Panc1 (cell line): ENCODE measurements around the gene BASP1. TPM values are rescaled to one million over a fixed set of nuclear protein-coding genes. Genes with fewer than 3 reads are reported as not detected.

Source experiments
- ATAC-seq: fragments of 200-7000 bp; cut with Tn5 transposase; 2 replicates; pipeline ENCODE4 v1.9.1; 2020; ENCODE audit warnings: mild to moderate bottlenecking, moderate library complexity
- BruUV-seq: library from RNA; stranded (reverse); fragments of 400-500 nt; replicated peaks from 2 replicates; lab custom pipeline; 2021; lab: Mats Ljungman, UMichigan
- CTCF ChIA-PET: fragments of 300-600 bp; sonication (Branson Sonifier 250); formaldehyde crosslinking; loops from one replicate; lab custom pipeline; 2022; ENCODE audit warnings: antibody characterized with exemption; lab: Charles Lee
- POLR2A ChIA-PET: fragments of 300-600 bp; sonication (Branson Sonifier 250); formaldehyde crosslinking; loops from one replicate; lab custom pipeline; 2022; ENCODE audit warnings: antibody characterized with exemption; lab: Charles Lee
- DNase-seq: peaks from one replicate; pipeline ENCODE4 v3.0.0-alpha.2; 2010; ENCODE audit warnings: low read depth, low spot score
- H3K27ac ChIP-seq: 2 replicates; pipeline ENCODE4 v1.5.1; 2011; ENCODE audit warnings: mild to moderate bottlenecking, low read length, inconsistent platforms
- H3K27me3 ChIP-seq: fragments of 200-500 bp; sonication (Bioruptor generic); 2 replicates; pipeline ENCODE4 v1.6.0; 2014; ENCODE audit warnings: low read length, inconsistent platforms; ENCODE audit not compliant: control insufficient read depth, insufficient read depth
- H3K36me3 ChIP-seq: fragments of 200-500 bp; sonication (Bioruptor generic); 2 replicates; pipeline ENCODE4 v1.5.1; 2014; ENCODE audit warnings: inconsistent platforms, mild to moderate bottlenecking, low read length, moderate library complexity; ENCODE audit not compliant: control insufficient read depth, insufficient read depth
- H3K4me1 ChIP-seq: 2 replicates; pipeline ENCODE4 v1.5.1; 2011; ENCODE audit warnings: inconsistent platforms, mild to moderate bottlenecking, low read length, moderate library complexity; ENCODE audit not compliant: control insufficient read depth, insufficient read depth
- H3K4me3 ChIP-seq, 2 experiments: 2 replicates each; pipeline ENCODE4 v1.5.1; 2011 to 2012; ENCODE audit warnings: low read depth in 2 of 2, low read length in 2 of 2, mild to moderate bottlenecking in 2 of 2, inconsistent platforms in 1 of 2, moderate library complexity in 1 of 2
- H3K9me3 ChIP-seq: fragments of 200-500 bp; sonication (Bioruptor generic); 2 replicates; pipeline ENCODE4 v1.5.1; 2014; ENCODE audit warnings: low read depth, mild to moderate bottlenecking, inconsistent platforms, low read length, moderate library complexity; ENCODE audit not compliant: control insufficient read depth, insufficient read depth
- POLR2AphosphoS5 ChIP-seq: IDR thresholded peaks from 2 replicates; pipeline ENCODE4 v1.6.1; 2012; ENCODE audit warnings: mild to moderate bottlenecking, low read depth, low read length, moderate library complexity
- REST ChIP-seq, 2 experiments: IDR thresholded peaks; 2 replicates each; pipeline ENCODE4 v1.6.1; 2011 to 2012; ENCODE audit warnings: low read depth in 2 of 2, control low read depth in 1 of 2, low read length in 1 of 2, mild to moderate bottlenecking in 1 of 2, moderate library complexity in 1 of 2; ENCODE audit not compliant: insufficient read depth in 1 of 2
- SIN3A ChIP-seq: IDR thresholded peaks from 2 replicates; pipeline ENCODE4 v1.6.1; 2012; ENCODE audit warnings: low read depth, mild to moderate bottlenecking, low read length, moderate library complexity, borderline replicate concordance; ENCODE audit not compliant: insufficient read depth
- TCF7L2 ChIP-seq: IDR thresholded peaks from 2 replicates; pipeline ENCODE4 v1.6.1; 2011; ENCODE audit warnings: mild to moderate bottlenecking, low read depth, low read length, inconsistent platforms
- in situ Hi-C: cut with HindIII; loops from 2 replicates; pipeline ENCODE4 v1.10.0; 2016; ENCODE audit warnings: low sequenced_read_pairs, low pct_unique_long_range_greater_than_20kb
- intact Hi-C: fragments of 100-400 bp; cut with micrococcal nuclease; formaldehyde crosslinking; loops from one replicate; pipeline ENCODE4 v1.10.0; 2022; ENCODE audit not compliant: unreplicated experiment
- total RNA-seq: library from RNA; stranded (reverse); gene quantifications from one replicate; pipeline ENCODE4 v1.2.1, GENCODE V29; 2021; ENCODE audit not compliant: unreplicated experiment
- TF ChIP-seq, protein P1 (sequence below): fragments of 450-650 bp; IDR thresholded peaks from 2 replicates; pipeline ENCODE4 v1.5.1; 2017; ENCODE audit warnings: mild to moderate bottlenecking

Gene BASP1
- total RNA-seq, 1 experiment from 2014 or later = 217 TPM

DNA sequence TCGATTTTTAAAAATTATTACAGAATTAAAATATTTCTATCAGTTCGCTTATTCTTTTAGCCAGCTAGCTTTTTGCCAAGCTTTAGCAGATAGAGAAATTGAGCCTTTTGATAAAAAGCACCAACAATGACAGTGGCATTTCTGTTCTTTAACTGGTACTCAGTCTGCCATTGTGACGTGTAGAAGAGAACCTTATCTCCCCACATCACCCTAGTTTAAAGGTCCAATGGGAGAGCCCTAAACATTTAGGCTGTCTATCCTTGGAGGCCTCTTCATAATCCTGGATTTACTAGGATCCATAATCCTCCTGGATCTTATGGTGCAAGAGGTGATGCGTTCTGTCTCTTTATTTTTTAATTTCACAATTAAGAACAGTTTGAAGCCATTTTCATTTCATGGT lies 3.0 kb downstream of the BASP1 start:
- ChIA-PET CTCF (no interaction called here), POLR2A (no interaction called here)
- in situ Hi-C loops (loop anchor here (25.0 kb wide), 1 partner anchor 1067 kb away; no protein-coding TSS in a partner anchor), intact Hi-C loops (loop anchor here (10.0 kb wide), 1 partner anchor 54 kb away; no protein-coding TSS in a partner anchor)
- H3K4me3 ChIP-seq = no peak overlapping the region; a peak in 2 of 4 replicates
- DNase-seq (no peak), ATAC-seq (no peak)
- H3K27me3 ChIP-seq = no peaks in the 10 kb centered on the region
- H3K9me3 ChIP-seq = no peaks in the 10 kb centered on the region
- BruUV-seq = no TSS peak
- H3K36me3 ChIP-seq = peaks cover 7% of the 10 kb centered on the region; the same call in 1 of the 2 replicates
- TF ChIP-seq REST (IDR thresholded peaks at IDR 0.05; ENCODE audit: insufficient read depth in 1 of 2, low read depth in 2 of 2, low read length in 1 of 2) (no peak), TCF7L2 (no peak), POLR2AphosphoS5 (no peak), SIN3A (no peak)
- TF ChIP-seq, protein P1, sequence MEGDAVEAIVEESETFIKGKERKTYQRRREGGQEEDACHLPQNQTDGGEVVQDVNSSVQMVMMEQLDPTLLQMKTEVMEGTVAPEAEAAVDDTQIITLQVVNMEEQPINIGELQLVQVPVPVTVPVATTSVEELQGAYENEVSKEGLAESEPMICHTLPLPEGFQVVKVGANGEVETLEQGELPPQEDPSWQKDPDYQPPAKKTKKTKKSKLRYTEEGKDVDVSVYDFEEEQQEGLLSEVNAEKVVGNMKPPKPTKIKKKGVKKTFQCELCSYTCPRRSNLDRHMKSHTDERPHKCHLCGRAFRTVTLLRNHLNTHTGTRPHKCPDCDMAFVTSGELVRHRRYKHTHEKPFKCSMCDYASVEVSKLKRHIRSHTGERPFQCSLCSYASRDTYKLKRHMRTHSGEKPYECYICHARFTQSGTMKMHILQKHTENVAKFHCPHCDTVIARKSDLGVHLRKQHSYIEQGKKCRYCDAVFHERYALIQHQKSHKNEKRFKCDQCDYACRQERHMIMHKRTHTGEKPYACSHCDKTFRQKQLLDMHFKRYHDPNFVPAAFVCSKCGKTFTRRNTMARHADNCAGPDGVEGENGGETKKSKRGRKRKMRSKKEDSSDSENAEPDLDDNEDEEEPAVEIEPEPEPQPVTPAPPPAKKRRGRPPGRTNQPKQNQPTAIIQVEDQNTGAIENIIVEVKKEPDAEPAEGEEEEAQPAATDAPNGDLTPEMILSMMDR = no peak
- peaks cover 64% of the 10 kb centered on the region for H3K4me1 ChIP-seq
- peak overlapping the region; percentile 51; the same call in 1 of the 2 replicates for H3K27ac ChIP-seq

DNA sequence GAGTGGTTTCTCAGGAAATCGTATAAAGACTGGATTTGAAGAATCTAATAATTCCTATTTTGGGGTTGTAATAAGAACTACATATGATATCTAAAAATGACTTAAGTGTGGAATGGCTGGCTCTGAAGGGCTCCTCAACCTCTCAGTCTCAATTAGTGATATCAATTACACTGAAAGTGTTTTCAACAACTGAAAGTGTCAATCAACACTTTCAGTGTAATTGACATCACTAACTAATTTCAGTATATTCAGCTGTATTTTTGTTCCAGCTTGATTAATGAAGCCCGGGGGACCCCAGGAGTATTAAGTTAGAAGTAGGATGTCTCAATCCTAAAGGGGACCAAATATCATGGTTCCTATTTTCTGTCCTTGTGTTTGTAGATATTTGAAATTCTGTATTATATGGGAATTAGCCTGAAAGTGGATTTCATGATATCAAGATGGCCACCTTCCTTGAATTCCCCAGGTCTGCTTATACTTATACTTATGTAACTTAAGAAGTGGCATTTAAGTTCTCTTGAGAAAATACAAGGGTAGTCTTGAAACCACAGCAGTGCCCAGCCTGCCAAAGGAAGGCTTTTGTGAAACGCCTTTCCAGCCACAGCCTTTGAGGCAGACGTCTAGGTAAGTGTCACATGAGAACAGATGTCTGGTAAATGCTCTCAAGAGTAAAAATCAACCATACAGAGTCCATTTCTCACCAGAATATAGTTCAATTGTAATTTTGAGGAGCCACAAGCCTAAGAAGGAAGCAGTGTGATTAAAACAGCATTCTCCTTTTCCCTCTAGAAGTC lies 4.6 kb downstream of the BASP1 start:
- ChIA-PET CTCF (no interaction called here), POLR2A (no interaction called here)
- Histone ChIP-seq H3K36me3 (peaks cover 7% of the 10 kb centered on the region; the same call in 1 of the 2 replicates), H3K27ac (peak overlapping the region; percentile 70), H3K27me3 (no peaks in the 10 kb centered on the region), H3K4me1 (peaks cover 69% of the 10 kb centered on the region), H3K9me3 (no peaks in the 10 kb centered on the region), H3K4me3 (no peak overlapping the region)
- ATAC-seq (no peak), DNase-seq (no peak)
- TF ChIP-seq, protein P1 = no peak
- TF ChIP-seq REST (IDR thresholded peaks at IDR 0.05; ENCODE audit: insufficient read depth in 1 of 2, low read depth in 2 of 2, low read length in 1 of 2) (no peak), SIN3A (no peak), POLR2AphosphoS5 (no peak), TCF7L2 (no peak)
- in situ Hi-C loops (loop anchor here (25.0 kb wide), 1 partner anchor 1065 kb away; no protein-coding TSS in a partner anchor), intact Hi-C loops (loop anchor here (10.0 kb wide), 1 partner anchor 53 kb away; no protein-coding TSS in a partner anchor)
- no TSS peak for BruUV-seq
